HG03064 (cell line): Measurements from ENCODE around the gene USP3.
"Not testable (repeated sequence)": the region's sequence is repeated elsewhere in the genome, so short reads cannot be mapped to it uniquely, and the experiment has no call there.

Experiments
- ATAC-seq: cut with Tn5 transposase; IDR thresholded peaks from one replicate; pipeline ENCODE4 v1.9.1; 2021; ENCODE audit warnings: low read depth; ENCODE audit not compliant: unreplicated experiment

USP3 gene

DNA sequence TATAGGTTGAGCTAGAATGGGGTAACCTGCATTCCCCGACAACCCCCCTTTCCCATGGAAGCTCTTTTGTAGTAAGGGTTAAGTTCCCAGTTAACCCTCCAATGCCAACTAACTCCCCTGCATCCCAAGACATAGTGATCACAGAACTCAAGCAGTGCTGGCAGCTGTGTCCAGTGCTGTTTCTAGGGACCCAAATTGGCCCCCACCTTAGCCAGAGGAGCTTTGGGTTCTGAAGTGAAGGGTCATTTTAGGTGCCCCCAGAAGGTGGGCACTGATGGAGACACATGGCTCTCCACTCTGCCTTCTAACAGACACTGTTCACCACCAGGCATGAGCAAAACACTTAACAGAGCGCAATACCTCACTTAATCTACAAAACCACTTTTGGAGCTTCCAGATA is 99.9 kb downstream of the USP3 start:
- no peak for ATAC-seq

DNA sequence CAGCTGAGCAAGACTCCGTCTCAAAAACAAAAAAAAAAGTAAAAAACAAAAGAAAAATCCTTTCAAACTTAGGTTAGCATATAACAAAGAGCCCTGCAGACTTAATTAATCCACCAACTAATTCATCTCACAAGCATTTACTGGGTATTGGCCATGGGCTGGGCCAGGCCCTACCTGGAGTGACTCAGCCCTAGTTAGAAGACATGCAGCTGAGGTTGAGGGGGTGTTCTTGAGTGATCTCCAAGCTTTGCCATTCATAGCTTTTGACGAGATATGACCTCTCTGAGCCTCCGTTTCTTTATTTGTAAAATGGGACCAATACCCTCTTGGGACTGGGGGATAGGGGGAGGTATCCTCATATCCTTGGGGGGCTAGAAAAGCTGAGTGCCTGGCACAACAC is 100.6 kb downstream of the USP3 start:
- no peak for ATAC-seq

DNA sequence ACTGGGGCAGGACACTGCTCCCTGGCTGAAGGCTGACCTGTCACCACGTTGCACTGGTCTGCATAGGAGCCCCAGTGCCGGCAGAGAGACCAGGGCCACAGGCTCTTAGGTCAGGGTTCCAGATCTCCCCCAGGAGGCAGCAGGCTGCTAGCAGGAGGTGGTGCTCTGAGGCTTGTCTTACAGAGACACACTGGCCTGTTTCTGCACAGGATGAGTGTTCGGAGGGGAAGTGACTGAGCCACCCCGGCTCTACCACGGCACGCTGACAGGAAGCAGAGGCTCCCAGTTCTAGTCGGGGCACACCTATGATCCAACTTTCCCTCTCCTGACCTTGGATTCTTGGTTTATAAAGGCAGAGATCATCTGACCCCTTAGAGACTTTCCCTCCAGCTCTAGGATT is 101.4 kb downstream of the USP3 start:
- ATAC-seq, result no peak

DNA sequence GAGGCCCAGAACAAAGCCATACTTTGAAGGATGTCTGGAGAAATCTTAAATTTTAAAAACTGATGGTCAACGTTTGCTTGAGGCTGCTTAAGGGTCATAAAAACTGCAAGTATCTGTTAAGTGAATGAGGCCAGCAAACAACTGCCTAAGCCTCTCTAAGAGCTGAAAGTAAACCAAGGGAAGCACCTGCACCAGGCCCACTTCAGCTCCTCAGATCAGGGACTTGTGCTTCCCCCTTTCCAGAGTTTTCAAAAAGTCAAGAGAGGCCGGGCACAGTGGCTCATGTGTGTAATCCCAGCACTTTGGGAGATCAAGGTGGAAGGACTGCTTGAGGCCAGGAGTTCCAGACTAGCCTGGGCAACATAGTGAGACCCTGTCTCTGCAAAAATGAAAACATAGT is 101.9 kb downstream of the USP3 start:
- ATAC-seq, result no peak

DNA sequence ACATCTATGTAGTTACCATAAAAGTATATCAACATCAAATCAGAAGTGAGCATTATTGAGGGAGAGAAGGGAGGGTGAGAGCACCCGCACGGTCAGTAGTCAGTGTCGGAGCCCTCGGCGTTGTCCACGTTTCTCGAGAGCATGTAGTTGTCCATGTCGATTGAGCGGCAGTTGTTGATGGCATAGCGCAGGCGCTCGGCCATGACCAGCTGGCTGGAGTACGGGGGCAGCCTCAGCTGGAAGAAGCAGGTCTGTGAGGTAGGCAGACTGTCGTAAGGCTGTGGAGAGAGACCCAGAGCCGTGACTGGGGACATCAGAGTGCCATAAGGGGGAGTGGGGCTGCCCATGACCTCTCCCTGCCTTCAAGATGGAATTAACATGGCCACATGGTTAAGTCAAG is 104.6 kb downstream of the USP3 start:
- no peak for ATAC-seq

DNA sequence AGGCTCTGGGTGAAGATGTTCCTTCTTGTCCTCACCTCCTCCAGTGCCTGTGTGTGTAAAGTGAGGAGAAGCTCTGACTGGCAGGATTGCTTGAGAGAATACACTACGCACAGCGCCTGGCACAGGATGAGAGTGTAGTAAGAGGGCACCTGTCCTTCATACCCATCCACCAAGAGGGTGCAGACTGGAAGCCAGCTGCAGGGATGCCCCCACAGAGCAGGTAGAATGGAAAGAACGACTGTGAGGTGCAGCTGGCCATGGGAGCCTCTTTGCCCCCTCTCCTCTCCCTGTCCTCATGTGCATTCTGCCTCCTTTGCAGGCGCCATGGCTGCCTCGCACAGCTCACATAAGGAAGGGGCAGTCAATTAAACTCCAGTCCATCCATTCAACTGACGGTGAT is 105.1 kb downstream of the USP3 start:
- no peak for ATAC-seq

DNA sequence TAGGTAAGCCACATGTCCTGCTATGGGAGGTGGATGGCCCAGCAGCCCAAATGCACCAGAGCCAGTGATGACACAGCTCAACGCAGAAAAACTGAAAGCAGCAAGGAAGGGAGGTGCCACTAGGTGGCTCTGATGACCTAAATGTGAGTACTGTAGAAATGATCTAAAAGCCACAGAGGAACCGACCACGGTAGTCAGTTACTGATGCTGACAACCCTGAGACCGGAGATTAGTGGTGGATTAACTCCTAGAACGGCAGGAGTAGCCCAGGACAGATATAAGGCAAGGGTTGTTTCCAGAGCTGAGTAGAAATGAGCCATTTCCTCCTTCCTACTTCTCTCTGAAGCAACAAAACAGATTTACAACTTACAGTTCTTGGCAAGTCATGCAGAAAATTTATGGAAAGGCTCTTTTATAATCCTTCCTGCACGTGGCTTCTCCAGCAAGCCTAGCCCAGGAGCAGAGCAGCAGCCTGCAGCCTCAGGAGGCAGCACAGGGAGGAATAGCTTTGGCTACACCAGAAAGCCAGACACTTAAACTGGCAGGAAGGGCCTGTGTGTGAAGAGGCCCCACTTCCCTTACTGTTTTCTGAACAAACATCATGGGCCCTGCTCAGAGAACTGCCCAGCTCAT is 105.9 kb downstream of the USP3 start:
- peak; percentile 48 for ATAC-seq

DNA sequence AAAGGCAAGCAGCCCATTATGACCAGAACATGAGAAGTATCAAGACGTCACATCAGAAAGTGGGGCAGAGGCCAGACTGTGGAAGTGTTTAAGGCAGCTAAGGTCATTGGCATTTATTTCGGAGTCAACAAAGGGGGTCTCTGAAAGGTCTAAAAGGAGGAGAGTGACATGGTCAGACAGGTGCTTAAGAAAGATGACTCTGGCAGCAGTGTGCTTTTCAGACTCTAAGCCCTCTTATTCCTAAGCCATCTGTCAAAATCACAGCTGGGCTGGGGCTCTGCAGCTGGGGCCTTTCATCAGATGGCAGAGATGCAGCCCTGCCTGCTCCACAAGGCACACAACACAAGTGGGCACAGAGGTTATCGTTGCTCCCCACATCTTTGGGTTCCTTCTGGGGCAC is 106.8 kb downstream of the USP3 start:
- ATAC-seq, result no peak

DNA sequence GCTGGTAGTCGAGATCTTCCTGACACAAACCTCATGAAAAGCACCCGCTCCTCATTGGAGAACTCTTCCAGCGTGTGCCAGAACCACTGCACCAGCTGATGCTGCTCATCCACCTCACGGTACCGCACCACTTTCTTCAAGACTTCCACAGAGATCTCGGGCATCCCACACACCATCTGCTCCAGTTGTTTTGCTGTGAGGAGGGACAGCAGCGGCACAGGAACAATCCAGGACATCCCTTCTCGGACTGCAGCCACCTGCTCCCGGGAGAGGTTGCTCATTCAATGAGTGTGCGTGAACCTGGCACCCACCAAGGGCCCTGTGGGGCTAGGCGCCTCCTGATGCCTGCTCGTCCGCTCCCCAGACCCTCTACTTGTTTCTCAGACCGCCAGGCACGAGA is 107.9 kb downstream of the USP3 start:
- no peak for ATAC-seq

DNA sequence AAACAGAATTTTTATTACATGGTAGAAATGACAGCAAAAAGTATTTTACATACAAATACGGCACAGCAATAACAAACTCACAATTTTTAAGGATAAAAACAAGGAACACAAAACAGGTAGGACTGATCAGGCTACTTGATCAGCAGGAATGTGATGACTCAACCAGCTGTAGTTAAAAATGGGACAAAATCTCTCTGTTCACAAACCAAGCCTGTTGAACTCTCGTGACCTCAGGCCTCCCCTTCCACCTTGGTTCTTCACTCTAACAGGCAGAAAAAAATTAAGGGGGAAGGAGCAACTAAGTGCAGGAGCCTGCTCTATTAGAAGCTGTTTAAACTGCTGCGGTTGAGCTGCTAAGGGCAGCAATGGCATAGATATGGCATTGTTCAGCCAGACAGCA is 111.5 kb downstream of the USP3 start:
- ATAC-seq, result no peak

DNA sequence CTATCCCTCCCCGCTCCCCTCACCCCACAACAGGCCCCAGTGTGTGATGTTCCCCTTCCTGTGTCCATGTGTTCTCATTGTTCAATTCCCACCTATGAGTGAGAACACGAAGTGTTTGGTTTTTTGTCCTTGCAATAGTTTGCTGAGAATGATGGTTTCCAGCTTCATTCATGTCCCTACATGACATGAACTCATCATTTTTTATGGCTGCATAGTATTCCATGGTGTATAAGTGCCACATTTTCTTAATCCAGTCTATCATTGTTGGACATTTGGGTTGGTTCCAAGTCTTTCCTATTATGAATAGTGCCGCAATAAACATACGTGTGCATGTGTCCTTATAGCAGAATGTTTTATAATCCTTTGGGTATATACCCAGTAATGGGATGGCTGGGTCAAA is 112.8 kb downstream of the USP3 start:
- not testable (repeated sequence) for ATAC-seq

DNA sequence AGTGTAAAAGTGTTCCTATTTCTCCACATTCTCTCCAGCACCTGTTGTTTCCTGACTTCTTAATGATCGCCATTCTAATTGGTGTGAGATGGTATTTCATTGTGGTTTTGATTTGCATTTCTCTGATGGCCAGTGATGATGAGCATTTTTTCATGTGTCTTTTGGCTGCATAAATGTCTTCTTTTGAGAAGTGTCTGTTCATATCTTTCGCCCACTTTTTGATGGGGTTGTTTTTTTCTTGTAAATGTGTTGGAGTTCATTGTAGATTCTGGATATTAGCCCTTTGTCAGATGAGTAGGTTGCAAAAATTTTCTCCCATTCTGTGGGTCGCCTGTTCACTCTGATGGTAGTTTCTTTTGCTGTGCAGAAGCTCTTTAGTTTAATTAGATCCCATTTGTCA is 113.2 kb downstream of the USP3 start:
- ATAC-seq, result not testable (repeated sequence)

DNA sequence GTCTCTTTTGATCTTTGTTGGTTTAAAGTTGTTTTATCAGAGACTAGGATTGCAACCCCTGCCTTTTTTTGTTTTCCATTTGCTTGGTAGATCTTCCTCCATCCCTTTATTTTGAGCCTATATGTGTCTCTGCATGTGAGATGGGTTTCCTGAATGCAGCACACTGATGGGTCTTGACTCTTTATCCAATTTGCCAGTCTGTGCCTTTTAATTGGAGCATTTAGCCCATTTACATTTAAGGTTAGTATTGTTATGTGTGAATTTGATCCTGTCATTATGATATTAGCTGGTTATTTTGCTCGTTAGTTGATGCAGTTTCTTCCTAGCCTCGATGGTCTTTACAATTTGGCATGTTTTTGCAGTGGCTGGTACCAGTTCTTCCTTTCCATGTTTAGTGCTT is 116.4 kb downstream of the USP3 start:
- not testable (repeated sequence) for ATAC-seq

DNA sequence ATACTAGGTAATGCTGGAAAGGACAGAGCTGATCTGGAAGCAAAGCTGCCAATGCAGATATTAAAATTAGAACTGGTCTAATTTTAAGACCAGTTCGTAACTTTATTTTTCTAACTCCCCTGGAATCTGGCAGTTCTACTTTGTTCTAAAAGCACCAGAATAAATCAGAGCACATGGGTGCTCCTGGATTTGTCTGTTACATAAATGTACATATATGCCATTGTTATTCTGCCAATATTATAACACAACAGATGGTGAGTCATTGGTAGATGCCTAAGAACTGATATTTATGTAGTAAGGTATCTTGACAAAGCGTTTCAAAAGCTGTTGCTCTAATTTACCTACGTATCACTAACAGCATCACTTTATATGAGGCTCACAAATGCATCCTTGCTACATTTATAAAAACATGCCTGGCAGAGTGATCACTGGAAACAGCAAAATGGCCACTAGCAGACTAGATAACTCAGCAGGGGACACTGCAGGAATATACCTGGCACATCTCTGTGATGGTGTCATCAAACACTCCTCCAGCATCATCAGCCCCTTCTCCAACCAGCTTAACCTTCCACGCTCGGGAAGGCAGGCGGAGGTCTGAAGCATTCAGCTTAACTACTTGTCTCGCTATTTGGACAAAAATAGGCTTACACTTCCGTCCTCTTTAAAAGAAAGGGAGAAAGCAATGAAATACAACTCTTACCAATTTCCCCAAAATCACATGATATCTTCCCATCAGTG is 119.0 kb downstream of the USP3 start:
- no peak for ATAC-seq

DNA sequence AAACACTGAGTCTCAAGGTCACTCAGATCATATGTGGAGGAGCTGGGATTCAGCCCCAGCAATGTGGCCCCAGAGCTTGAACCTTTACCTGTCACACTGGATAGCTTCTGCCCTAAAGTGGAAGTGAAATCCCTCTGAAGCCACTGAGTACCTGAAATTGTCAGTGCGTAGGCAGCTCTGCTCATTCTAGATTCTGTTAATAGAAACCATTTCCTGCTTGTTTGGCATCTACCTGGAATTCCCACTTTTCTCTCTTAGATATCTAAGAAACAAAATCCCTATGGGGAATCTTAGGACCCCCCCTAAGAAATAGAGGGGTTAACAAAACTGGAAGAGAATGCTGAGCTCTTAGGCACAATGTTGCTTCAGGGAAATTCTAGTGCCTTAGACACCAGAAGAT is 122.6 kb downstream of the USP3 start:
- peak; percentile 69 for ATAC-seq

DNA sequence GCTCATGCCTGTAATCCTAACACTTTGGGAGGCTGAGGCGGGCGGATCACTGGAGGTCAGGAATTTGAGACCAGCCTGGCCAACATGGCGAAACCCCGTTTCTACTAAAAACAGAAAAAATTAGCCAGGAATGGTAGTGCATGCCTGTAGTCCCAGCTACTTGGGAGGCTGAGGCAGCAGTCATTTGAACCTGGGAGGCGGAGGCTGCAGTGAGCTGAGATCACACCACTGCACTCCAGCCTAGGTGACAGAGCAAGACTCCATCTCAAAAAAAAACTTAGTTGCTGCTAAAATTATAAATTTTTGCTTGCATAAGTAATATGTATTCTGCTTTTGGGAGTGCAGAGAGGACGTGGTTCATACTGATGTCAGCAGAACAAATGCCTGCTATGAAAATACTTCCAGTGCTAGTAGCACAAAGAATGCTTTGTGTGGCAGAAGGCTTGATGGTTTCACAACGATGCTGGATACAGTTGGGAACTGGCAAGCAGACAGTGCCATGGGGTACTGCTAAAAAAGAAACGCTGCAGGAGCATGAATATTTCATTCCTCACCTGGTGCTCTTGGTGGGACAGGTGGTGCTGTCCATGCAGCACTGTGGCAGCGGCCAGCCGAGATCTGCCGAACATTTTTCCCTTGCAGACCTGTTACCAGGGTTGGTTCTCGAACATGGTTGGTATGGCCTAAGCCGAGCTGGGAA is 123.9 kb downstream of the USP3 start:
- ATAC-seq, result no peak

DNA sequence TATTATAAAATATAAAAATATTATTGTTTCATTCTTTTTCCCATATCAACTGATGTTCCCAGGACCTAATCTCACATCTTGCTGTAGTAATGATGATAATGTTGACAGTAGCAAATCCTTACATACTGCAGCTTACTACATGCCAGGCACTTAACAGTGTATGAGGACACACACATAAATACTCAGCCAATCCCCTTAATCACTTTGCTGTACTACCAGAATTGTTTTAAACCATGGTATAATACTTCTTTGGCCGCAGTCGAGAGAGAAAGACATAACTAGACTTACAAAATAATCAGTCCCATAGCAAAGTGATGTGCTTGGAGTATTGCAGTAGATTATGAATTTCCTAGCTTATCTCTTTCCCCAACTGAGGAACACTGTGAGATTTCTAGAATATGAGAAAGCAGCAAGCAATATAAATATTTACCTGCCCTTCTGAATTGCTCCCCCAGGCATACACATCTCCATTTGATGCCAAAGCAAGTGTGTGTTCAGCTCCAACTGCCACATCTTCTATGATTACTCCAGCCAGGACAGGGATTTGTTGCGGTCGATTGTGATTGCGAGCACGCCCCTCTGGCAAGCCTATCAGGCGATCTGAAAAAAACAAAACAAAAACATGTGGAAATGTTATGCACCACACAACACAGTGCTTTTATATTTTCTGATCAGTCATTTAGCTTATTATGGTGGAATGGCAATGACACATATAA is 125.8 kb downstream of the USP3 start:
- ATAC-seq, result no peak

DNA sequence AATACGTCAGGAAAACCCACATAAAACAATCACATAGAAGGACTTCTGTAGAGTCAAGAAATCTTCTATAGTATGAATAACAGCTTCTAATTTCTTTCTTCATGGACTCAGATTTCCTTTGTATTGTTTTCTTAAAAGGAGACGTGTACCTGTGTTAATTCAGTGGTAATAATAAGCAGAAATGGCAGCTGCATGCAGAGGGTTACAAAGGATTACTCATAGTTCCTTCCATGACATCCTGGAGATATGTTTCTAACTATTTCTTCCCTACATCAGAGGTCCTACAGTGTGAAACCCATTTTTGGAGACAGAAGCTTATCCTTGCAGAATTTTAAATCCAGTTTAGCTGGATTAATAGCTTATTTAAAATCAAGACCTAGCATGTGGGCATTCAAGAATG is 128.9 kb downstream of the USP3 start:
- ATAC-seq, result no peak

DNA sequence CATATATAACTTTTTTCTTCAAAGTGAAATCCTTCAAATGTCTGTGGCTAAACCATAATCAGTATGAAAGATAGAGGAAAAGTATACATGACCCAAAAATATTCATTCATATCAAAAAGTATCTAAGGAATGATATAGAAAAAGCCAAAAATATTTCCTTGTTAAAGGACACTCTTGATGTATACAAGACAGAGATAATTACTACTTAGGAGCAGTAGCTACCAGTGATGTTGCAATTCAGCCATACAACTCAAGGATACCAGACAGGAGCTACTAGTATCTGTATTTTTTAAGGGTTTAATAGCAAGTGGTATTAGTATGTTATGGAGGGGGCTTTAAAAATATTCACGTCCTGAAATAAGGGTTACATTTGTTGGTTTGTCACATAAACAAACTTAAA is 129.8 kb downstream of the USP3 start:
- no peak for ATAC-seq

DNA sequence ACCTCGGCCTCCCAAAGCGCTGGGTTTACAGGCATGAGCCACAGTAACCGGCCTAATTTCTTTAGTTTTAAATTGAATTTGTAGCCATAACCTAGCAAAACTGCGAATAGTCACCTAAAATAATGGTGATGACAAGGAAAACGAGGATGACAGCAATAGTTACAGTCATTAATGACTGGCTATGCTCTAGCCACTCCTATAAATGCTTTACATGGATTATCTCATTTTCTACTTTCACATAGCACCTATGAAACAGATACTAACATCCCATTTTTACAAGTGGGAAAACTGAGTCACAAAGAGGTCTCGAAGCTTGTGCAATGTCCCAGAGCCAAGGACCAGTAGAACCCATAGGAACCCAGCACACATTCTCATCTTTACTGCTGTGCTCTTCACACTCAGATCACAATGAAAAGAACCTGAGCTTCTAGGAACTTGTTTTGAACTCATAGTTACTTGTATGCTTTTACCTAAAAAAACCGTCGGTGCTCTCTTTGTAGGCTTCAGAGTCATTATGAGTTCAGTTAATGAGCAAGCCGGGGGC is 132.2 kb downstream of the USP3 start:
- no peak for ATAC-seq

DNA sequence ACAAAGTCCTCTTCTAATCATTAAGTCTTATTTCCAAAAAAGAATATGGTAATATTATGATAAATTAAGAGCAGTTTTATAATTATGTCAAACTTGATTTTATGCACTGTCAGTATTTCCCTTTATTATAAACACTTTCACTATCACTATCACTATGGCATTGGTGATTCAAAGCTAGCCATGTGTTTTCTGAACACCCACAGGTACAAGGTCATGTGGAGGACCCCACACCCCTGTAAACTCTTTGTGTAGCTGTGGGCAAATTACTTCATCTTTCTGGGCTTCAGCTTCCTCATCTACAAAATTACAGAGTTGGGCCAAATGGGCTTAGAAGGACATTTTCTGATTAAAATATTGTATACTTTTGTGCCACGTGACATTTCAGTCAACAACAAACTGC is 134.4 kb downstream of the USP3 start:
- ATAC-seq, result no peak
